Small intestine (tissue), 7 donors: ENCODE data around the gene SEZ6L2. TPM values are rescaled to one million over a fixed set of nuclear protein-coding genes. Genes with fewer than 3 reads are reported as not detected.
"Not testable (repeated sequence)": the region's sequence is repeated elsewhere in the genome, so short reads cannot be mapped to it uniquely, and the experiment has no call there.

Experiments
- DNase-seq, 2 donors: peaks; one replicate each; pipeline versions ENCODE4 v3.0.0 to v3.0.0-alpha.2; 2013
- FAIRE-seq: peaks from 2 replicates; lab custom pipeline; 2012; peaks lifted over from hg19 to GRCh38; lab: Jason Lieb, UNC
- H3K27ac ChIP-seq, 3 donors: one replicate each; pipeline ENCODE4 v1.5.1; 2013; ENCODE audit warnings: low read length in 2 of 3, mild to moderate bottlenecking in 2 of 3, control low read depth in 1 of 3, inconsistent platforms in 1 of 3, low read depth in 1 of 3, moderate library complexity in 1 of 3
- H3K27me3 ChIP-seq, 3 donors: one replicate each; pipeline ENCODE4 v1.6.1; 2013; ENCODE audit warnings: low read length in 3 of 3, inconsistent platforms in 1 of 3; ENCODE audit not compliant: control insufficient read depth in 3 of 3, insufficient read depth in 3 of 3
- H3K36me3 ChIP-seq, 3 donors: one replicate each; pipeline ENCODE4 v1.6.1; 2013; ENCODE audit warnings: low read length in 3 of 3, inconsistent platforms in 1 of 3, low read depth in 1 of 3, mild to moderate bottlenecking in 1 of 3, moderate library complexity in 1 of 3; ENCODE audit not compliant: control insufficient read depth in 3 of 3, insufficient read depth in 2 of 3
- H3K4me1 ChIP-seq, 3 donors: one replicate each; pipeline ENCODE4 v1.6.1; 2013; ENCODE audit warnings: low read length in 2 of 3, inconsistent platforms in 1 of 3, low read depth in 1 of 3, mild to moderate bottlenecking in 1 of 3, moderate library complexity in 1 of 3; ENCODE audit not compliant: control insufficient read depth in 3 of 3, insufficient read depth in 2 of 3
- H3K4me3 ChIP-seq, 3 donors: one replicate each; pipeline ENCODE4 v1.5.1; 2013; ENCODE audit warnings: low read length in 3 of 3, control low read depth in 1 of 3, inconsistent platforms in 1 of 3, low read depth in 1 of 3, mild to moderate bottlenecking in 1 of 3, moderate library complexity in 1 of 3
- H3K9me3 ChIP-seq, 2 donors: one replicate each; pipeline ENCODE4 v1.6.1; 2013; ENCODE audit warnings: low read depth in 1 of 2, low read length in 1 of 2; ENCODE audit not compliant: control insufficient read depth in 2 of 2, insufficient read depth in 1 of 2
- WGBS, 3 donors: extraction: QIAGEN DNeasy Blood & Tissue Kit; methylation state at CpG; one replicate each; pipeline ENCODE4 v1.1.7; 2013; 5-methylcytosine and 5-hydroxymethylcytosine counted together
- polyA plus RNA-seq, 4 donors: library from polyadenylated mRNA; stranded (reverse) in 3 of 4; unstranded in 1 of 4; fragments of 200-250 nt in 3 of 4; fragments of 120-200 nt in 1 of 4; gene quantifications; one replicate each; pipeline versions ENCODE4 v1.2.1 to v1.2.3, GENCODE V29; 2013
- donor health status: healthy with polysubstance abuse.
- donor health status: control.
- donor health status: control.
- donor health status: Bipolar disorder and iron deficiency.
- donor health status: healthy.

The SEZ6L2 gene
- polyA plus RNA-seq, 4 donors = 0.67 to 38.9 (median 8.8) TPM

- H3K27ac ChIP-seq = peak overlapping the region; percentile 55 to 87 (median 82)
- WGBS, 3 donors = 19 to 56% (median 39%) methylated on average over 10 of the region's 10 CpGs
- H3K9me3 ChIP-seq = no peaks in the 10 kb centered on the region
- no peak overlapping the region for H3K4me3 ChIP-seq
- FAIRE-seq (no peak), DNase-seq (peak; percentile 93 to 94)
- H3K27me3 ChIP-seq = peaks cover 0 to 1% (median 0%) of the 10 kb centered on the region in 3 donors
- peaks cover 0 to 29% (median 4%) of the 10 kb centered on the region in 3 donors for H3K4me1 ChIP-seq
- peaks cover 0 to 32% (median 0%) of the 10 kb centered on the region in 3 donors for H3K36me3 ChIP-seq
These were observed 7.6 kb downstream of the SEZ6L2 start for GRCh38 chr16:29891525-29892457.

GRCh38 chr16:29889372-29889771 is 10.0 kb downstream of the SEZ6L2 start:
- peaks cover 0 to 26% (median 4%) of the 10 kb centered on the region in 3 donors for H3K4me1 ChIP-seq
- not testable (repeated sequence) for H3K9me3 ChIP-seq, DNase-seq, H3K27ac ChIP-seq, H3K4me3 ChIP-seq, FAIRE-seq, H3K27me3 ChIP-seq
- peaks cover 0 to 30% (median 0%) of the 10 kb centered on the region in 3 donors for H3K36me3 ChIP-seq
- WGBS, 3 donors = 93 to 96% (median 95%) methylated on average over 3 of the region's 3 CpGs

- WGBS, 3 donors = 69 to 94% (median 83%) methylated on average over 6 of the region's 6 CpGs
- FAIRE-seq (no peak), DNase-seq (no peak)
These were observed 15.4 kb downstream of the SEZ6L2 start for GRCh38 chr16:29883987-29884386.

GRCh38 chr16:29881050-29881449 is 18.3 kb downstream of the SEZ6L2 start:
- 84 to 98% (median 90%) methylated on average over 3 of the region's 3 CpGs for WGBS, 3 donors
- no peak for FAIRE-seq

More at GRCh38 chr16:29883987-29884386, 15.4 kb downstream of the SEZ6L2 start:
- peaks cover 0 to 55% (median 0%) of the 10 kb centered on the region in 3 donors for H3K36me3 ChIP-seq
- H3K4me3 ChIP-seq = no peak overlapping the region
- H3K27ac ChIP-seq = no peak overlapping the region
- H3K4me1 ChIP-seq = no peaks in the 10 kb centered on the region
- no peaks in the 10 kb centered on the region for H3K27me3 ChIP-seq
- no peaks in the 10 kb centered on the region for H3K9me3 ChIP-seq

GRCh38 chr16:29878172-29878571 is 21.2 kb downstream of the SEZ6L2 start:
- Histone ChIP-seq H3K36me3 (peaks cover 0 to 35% (median 0%) of the 10 kb centered on the region in 3 donors), H3K27ac (no peak overlapping the region), H3K27me3 (peaks cover 0 to 20% (median 0%) of the 10 kb centered on the region in 3 donors), H3K9me3 (no peaks in the 10 kb centered on the region), H3K4me1 (peaks cover 0 to 4% (median 3%) of the 10 kb centered on the region in 3 donors), H3K4me3 (no peak overlapping the region)
- DNase-seq = no peak
- WGBS, 3 donors = 91 to 93% (median 92%) methylated on average over 14 of the region's 14 CpGs
- FAIRE-seq = no peak

More at GRCh38 chr16:29881050-29881449, 18.3 kb downstream of the SEZ6L2 start:
- H3K4me3 ChIP-seq = no peak overlapping the region
- H3K27me3 ChIP-seq = peaks cover 0 to 18% (median 0%) of the 10 kb centered on the region in 3 donors
- H3K4me1 ChIP-seq = peaks cover 0 to 4% (median 0%) of the 10 kb centered on the region in 3 donors
- H3K36me3 ChIP-seq = peaks cover 0 to 47% (median 0%) of the 10 kb centered on the region in 3 donors
- no peak for DNase-seq
- H3K9me3 ChIP-seq = no peaks in the 10 kb centered on the region
- H3K27ac ChIP-seq = no peak overlapping the region

GRCh38 chr16:29877266-29877961 is 21.9 kb downstream of the SEZ6L2 start:
- no peak overlapping the region for H3K4me3 ChIP-seq
- no peak overlapping the region for H3K27ac ChIP-seq
- WGBS, 3 donors = 37 to 77% (median 62%) methylated on average over 27 to 28 of the region's 28 CpGs
- H3K27me3 ChIP-seq = peaks cover 0 to 20% (median 0%) of the 10 kb centered on the region in 3 donors
- H3K9me3 ChIP-seq = no peaks in the 10 kb centered on the region
- FAIRE-seq (no peak), DNase-seq (peak in 1 of 2 donors; percentile 38)
- peaks cover 0 to 4% (median 3%) of the 10 kb centered on the region in 3 donors for H3K4me1 ChIP-seq
- H3K36me3 ChIP-seq = peaks cover 0 to 41% (median 0%) of the 10 kb centered on the region in 3 donors

GRCh38 chr16:29876594-29877249 is 22.6 kb downstream of the SEZ6L2 start:
- H3K27ac ChIP-seq = no peak overlapping the region
- DNase-seq = no peak
- no peaks in the 10 kb centered on the region for H3K9me3 ChIP-seq
- no peak for FAIRE-seq
- peaks cover 0 to 48% (median 0%) of the 10 kb centered on the region in 3 donors for H3K36me3 ChIP-seq
- WGBS, 3 donors = 22 to 85% (median 58%) methylated on average over 31 to 45 of the region's 45 CpGs
- H3K4me3 ChIP-seq = peak overlapping the region in 1 of 3 donors; percentile 12
- peaks cover 0 to 20% (median 0%) of the 10 kb centered on the region in 3 donors for H3K27me3 ChIP-seq
- H3K4me1 ChIP-seq = peaks cover 0 to 4% (median 3%) of the 10 kb centered on the region in 3 donors
